Measurements from ENCODE around the gene RASSF8. TPM values are rescaled to one million over a fixed set of nuclear protein-coding genes. Genes with fewer than 3 reads are reported as not detected.

RASSF8 gene
- total RNA-seq, 4 donors from 2014 or later, result 3.6 to 15.1 (median 8.8) TPM

DNA sequence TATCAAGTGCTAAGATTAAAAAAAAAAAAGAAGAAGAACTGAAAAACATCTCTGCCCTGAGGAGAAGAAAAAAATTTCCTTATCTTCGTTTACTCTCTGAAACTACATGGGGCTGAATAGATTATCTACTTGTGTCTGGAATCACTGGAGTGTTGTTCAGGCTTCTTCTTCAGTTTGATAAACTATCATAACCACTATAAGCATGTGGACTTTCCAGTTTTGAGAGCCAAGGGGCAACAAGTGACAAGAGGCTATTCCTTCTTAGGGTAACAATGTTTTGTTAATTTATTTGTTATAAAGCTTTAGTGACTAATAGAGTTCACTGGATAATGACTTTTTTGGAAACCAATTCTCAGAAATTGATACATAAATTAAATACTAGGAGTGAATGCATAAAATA lies 19.9 kb upstream of the RASSF8 start:
- H3K36me3 ChIP-seq, result no peaks in the 10 kb centered on the region
- H3K4me3 ChIP-seq, result no peak overlapping the region
- no peaks in the 10 kb centered on the region for H3K9me3 ChIP-seq
- no peak for DNase-seq
- no peaks in the 10 kb centered on the region for H3K27me3 ChIP-seq
- no peak overlapping the region for H3K27ac ChIP-seq
- TF ChIP-seq, protein P1, sequence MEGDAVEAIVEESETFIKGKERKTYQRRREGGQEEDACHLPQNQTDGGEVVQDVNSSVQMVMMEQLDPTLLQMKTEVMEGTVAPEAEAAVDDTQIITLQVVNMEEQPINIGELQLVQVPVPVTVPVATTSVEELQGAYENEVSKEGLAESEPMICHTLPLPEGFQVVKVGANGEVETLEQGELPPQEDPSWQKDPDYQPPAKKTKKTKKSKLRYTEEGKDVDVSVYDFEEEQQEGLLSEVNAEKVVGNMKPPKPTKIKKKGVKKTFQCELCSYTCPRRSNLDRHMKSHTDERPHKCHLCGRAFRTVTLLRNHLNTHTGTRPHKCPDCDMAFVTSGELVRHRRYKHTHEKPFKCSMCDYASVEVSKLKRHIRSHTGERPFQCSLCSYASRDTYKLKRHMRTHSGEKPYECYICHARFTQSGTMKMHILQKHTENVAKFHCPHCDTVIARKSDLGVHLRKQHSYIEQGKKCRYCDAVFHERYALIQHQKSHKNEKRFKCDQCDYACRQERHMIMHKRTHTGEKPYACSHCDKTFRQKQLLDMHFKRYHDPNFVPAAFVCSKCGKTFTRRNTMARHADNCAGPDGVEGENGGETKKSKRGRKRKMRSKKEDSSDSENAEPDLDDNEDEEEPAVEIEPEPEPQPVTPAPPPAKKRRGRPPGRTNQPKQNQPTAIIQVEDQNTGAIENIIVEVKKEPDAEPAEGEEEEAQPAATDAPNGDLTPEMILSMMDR (IDR thresholded peaks at IDR 0.05), result no peak
- no peak for TF ChIP-seq POLR2A (IDR thresholded peaks at IDR 0.05)
- H3K4me1 ChIP-seq, result no peaks in the 10 kb centered on the region
- intact Hi-C loops (cut with DNase I), result no loop called here
- 45 to 55% methylated on average over 1 of the region's 1 CpG for WGBS, 2 donors

GRCh38 chr12:25939606-25940005 lies 18.9 kb upstream of the RASSF8 start:
- Histone ChIP-seq H3K27me3 (no peaks in the 10 kb centered on the region), H3K4me3 (no peak overlapping the region), H3K36me3 (no peaks in the 10 kb centered on the region), H3K9me3 (no peaks in the 10 kb centered on the region), H3K4me1 (no peaks in the 10 kb centered on the region), H3K27ac (no peak overlapping the region)
- DNase-seq, result no peak
- 85 to 96% methylated on average over 2 of the region's 2 CpGs for WGBS, 2 donors
- intact Hi-C loops (cut with DNase I), result no loop called here
- TF ChIP-seq, protein P1 (IDR thresholded peaks at IDR 0.05), result no peak
- no peak for TF ChIP-seq POLR2A (IDR thresholded peaks at IDR 0.05)

DNA sequence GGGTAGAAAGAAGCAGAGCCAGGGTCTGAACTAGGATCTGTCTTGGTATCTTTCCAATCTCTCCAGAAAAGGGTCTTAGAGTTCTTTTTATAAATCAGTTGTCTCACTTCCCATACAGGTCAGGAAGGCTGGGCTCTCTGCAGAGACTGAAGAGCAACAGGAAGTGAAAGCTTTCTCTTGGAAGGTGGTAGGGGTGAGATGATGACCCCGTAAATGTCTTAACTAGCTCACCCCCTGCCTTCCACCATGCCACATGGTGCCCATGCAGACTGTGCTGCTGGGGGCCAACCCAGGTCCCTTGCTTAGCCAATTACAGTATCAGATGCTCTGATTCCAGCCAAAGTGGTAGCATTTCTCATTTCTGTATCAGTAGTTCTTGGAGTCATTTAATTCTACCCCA lies 17.6 kb upstream of the RASSF8 start:
- H3K4me1 ChIP-seq, result no peaks in the 10 kb centered on the region
- no peaks in the 10 kb centered on the region for H3K36me3 ChIP-seq
- no peak for DNase-seq
- intact Hi-C loops (cut with DNase I), result no loop called here
- 67 to 92% methylated on average over 1 of the region's 1 CpG for WGBS, 2 donors
- TF ChIP-seq POLR2A (IDR thresholded peaks at IDR 0.05), result no peak
- TF ChIP-seq, protein P1 (IDR thresholded peaks at IDR 0.05), result no peak
- no peaks in the 10 kb centered on the region for H3K9me3 ChIP-seq
- H3K27ac ChIP-seq, result no peak overlapping the region
- no peaks in the 10 kb centered on the region for H3K27me3 ChIP-seq
- H3K4me3 ChIP-seq, result no peak overlapping the region

DNA sequence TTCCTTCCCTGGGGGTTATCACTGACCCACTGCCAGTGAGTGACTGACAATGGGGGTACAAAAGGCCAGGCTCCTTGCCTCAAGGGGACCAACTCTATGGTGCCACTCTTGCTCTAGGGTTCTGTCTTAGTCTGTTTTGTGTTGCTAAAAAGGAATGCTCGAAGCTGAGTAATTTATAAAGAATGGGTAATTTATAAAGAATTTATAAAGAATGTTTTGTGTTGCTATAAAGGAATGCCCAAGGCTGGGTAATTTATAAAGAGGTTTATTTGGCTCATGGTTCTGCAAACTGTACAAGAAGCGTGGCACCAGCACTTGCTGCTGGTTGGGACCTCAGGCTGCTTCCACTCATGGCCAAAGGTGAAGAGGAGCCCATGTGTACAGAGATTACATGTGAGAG lies 15.8 kb upstream of the RASSF8 start:
- no peak for DNase-seq
- H3K36me3 ChIP-seq, result no peaks in the 10 kb centered on the region
- H3K27ac ChIP-seq, result no peak overlapping the region
- H3K9me3 ChIP-seq, result no peaks in the 10 kb centered on the region
- TF ChIP-seq, protein P1 (IDR thresholded peaks at IDR 0.05), result no peak
- TF ChIP-seq POLR2A (IDR thresholded peaks at IDR 0.05), result no peak
- H3K4me3 ChIP-seq, result no peak overlapping the region
- 68 to 76% methylated on average over 2 of the region's 2 CpGs for WGBS, 2 donors
- H3K27me3 ChIP-seq, result no peaks in the 10 kb centered on the region
- intact Hi-C loops (cut with DNase I), result no loop called here
- no peaks in the 10 kb centered on the region for H3K4me1 ChIP-seq

DNA sequence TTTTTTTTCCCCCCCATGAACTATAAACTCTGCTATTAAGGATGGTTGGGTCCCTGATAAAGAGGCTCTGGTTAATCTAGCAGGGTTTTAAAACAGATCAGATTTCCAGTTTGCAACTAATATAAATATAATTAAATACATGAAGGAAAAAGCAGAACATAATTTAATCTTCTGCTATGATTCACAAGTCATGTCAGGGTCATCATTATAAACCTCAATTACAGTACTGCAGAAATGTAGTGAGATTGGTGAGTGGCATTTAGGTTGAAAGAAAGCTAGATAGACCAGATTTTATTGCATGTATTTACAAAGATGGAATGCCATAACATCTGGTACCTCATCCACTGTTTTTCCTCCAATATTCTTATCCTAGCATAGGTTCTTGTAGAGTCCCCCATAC lies 14.5 kb upstream of the RASSF8 start:
- Histone ChIP-seq H3K27me3 (no peaks in the 10 kb centered on the region), H3K4me3 (no peak overlapping the region), H3K9me3 (no peaks in the 10 kb centered on the region), H3K4me1 (no peaks in the 10 kb centered on the region), H3K27ac (no peak overlapping the region), H3K36me3 (no peaks in the 10 kb centered on the region)
- no peak for TF ChIP-seq POLR2A (IDR thresholded peaks at IDR 0.05)
- TF ChIP-seq, protein P1 (IDR thresholded peaks at IDR 0.05), result no peak
- intact Hi-C loops (cut with DNase I), result no loop called here
- DNase-seq, result no peak

All from esophagus squamous epithelium (tissue), 5 donors.